Erythroblast (primary cell): Measurements from ENCODE around the gene SLC16A4.

Experiments used
- GATA1 ChIP-seq: IDR thresholded peaks from 2 replicates; pipeline ENCODE4 v1.6.1; 2011; ENCODE audit warnings: low read depth, mild to moderate bottlenecking, control low read depth, low read length, moderate library complexity
- POLR2A ChIP-seq: IDR thresholded peaks from 2 replicates; pipeline ENCODE4 v1.6.1; 2011; ENCODE audit warnings: mild to moderate bottlenecking, low read length

GRCh38 chr1:110347182-110347893 is 43.5 kb downstream of the SLC16A4 start:
- TF ChIP-seq POLR2A (peak; percentile 24), GATA1 (no peak)
